Measurements from ENCODE around the gene ADAMTS9.

The ADAMTS9 gene, protein sequence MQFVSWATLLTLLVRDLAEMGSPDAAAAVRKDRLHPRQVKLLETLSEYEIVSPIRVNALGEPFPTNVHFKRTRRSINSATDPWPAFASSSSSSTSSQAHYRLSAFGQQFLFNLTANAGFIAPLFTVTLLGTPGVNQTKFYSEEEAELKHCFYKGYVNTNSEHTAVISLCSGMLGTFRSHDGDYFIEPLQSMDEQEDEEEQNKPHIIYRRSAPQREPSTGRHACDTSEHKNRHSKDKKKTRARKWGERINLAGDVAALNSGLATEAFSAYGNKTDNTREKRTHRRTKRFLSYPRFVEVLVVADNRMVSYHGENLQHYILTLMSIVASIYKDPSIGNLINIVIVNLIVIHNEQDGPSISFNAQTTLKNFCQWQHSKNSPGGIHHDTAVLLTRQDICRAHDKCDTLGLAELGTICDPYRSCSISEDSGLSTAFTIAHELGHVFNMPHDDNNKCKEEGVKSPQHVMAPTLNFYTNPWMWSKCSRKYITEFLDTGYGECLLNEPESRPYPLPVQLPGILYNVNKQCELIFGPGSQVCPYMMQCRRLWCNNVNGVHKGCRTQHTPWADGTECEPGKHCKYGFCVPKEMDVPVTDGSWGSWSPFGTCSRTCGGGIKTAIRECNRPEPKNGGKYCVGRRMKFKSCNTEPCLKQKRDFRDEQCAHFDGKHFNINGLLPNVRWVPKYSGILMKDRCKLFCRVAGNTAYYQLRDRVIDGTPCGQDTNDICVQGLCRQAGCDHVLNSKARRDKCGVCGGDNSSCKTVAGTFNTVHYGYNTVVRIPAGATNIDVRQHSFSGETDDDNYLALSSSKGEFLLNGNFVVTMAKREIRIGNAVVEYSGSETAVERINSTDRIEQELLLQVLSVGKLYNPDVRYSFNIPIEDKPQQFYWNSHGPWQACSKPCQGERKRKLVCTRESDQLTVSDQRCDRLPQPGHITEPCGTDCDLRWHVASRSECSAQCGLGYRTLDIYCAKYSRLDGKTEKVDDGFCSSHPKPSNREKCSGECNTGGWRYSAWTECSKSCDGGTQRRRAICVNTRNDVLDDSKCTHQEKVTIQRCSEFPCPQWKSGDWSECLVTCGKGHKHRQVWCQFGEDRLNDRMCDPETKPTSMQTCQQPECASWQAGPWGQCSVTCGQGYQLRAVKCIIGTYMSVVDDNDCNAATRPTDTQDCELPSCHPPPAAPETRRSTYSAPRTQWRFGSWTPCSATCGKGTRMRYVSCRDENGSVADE (N-terminal part only)

DNA sequence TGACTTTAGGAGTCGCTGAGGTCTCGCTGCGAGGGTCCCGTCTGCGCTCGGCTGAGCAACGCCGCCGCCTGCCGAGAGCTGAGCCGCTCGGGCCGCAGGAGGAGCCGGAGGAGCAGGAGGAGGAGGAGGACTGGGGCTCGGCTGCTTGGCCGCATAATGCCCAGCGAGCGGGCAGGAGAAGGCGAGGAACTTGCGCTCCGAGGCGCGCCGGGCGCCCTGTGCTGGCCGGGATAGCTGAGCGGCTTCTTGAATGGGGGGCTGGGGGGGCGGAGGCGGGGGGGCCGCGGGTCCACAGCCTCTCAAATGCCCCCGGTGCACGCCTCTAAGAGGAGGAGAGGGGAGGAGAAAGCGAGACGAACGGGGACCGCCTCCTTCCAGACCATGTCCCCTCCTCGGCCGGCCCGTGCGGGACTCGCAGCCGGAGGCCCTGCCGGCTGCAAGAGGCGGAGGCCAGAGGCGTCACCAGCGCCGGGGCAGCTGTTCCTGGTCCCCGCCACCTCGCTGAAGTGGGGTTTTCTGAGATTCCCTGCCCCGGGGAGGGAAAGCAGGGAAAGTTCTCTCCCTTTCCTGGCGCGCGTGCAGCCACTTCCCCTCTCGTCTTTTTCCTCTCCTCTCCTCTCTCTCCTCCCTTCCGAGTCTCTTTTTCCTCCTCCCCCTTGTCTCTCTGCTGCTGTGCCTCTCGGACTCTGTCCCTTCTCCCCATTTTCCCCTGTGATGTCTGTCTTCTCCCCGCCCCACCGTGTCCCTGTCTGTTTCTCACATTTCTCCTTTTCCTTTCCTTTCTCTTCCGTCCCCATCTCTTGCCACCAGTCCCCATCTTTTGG lies at the start of gene ADAMTS9:
TSS of gene ADAMTS9 (minus strand) at position 220 of the 824 bp plus-strand sequence. CDS start 343 bp downstream, outside the sequence.
- peak; percentile 64 for DNase-seq (ENCODE audit: low read depth, low spot score)
- in situ Hi-C loops (cut with HindIII; ENCODE audit: low sequenced_read_pairs), result no loop called here
- TF ChIP-seq, protein P1, sequence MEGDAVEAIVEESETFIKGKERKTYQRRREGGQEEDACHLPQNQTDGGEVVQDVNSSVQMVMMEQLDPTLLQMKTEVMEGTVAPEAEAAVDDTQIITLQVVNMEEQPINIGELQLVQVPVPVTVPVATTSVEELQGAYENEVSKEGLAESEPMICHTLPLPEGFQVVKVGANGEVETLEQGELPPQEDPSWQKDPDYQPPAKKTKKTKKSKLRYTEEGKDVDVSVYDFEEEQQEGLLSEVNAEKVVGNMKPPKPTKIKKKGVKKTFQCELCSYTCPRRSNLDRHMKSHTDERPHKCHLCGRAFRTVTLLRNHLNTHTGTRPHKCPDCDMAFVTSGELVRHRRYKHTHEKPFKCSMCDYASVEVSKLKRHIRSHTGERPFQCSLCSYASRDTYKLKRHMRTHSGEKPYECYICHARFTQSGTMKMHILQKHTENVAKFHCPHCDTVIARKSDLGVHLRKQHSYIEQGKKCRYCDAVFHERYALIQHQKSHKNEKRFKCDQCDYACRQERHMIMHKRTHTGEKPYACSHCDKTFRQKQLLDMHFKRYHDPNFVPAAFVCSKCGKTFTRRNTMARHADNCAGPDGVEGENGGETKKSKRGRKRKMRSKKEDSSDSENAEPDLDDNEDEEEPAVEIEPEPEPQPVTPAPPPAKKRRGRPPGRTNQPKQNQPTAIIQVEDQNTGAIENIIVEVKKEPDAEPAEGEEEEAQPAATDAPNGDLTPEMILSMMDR (IDR thresholded peaks at IDR 0.05; ENCODE audit: low read depth, low read length), result no peak
- H3K4me3 ChIP-seq (ENCODE audit: low read depth, low read length), result peak within 1 kb of the TSS; percentile 43

DNA sequence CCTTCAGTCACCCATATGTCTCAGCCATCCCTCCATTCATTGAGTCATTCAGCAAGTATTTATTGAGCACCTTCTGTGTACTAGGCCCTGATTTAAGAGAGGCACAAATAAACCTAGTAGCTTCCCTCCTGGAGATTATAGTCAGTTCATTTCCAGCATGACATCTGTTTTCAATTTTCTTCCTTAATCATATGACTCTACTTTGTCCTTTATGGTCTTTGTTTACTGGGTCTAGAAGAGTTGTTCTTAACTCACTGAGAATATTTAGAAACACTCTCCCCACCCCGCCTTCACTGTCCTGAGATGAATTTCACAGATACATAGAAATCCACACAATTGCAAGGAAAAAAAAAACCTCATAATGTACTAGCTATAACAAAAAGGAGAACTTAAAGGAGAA lies 44.8 kb upstream of the ADAMTS9 start:
- no peak overlapping the region for H3K4me3 ChIP-seq (ENCODE audit: low read depth, low read length)
- TF ChIP-seq, protein P1 (IDR thresholded peaks at IDR 0.05; ENCODE audit: low read depth, low read length), result no peak
- in situ Hi-C loops (cut with HindIII; ENCODE audit: low sequenced_read_pairs), result no loop called here
- DNase-seq (ENCODE audit: low read depth, low spot score), result peak; percentile 9

DNA sequence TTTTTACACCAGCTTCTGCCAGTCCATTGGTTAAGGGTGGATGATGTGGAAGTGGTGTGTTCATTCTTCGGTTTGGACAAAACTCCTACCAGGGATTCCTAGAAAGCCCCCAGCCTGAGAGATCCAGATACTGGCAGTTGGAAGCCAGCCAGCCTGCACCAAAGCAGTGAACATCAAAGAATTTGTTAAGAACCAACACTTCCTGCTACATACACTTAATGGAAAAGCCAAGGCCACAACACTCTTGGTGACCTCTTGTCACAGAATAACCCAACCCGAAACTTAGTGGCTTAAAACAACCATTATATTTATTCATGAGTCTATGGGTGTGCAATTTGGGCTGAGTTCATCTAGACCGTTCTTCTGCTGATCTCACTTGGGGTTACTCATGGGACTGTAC lies 42.9 kb upstream of the ADAMTS9 start:
- TF ChIP-seq, protein P1 (IDR thresholded peaks at IDR 0.05; ENCODE audit: low read depth, low read length), result no peak
- in situ Hi-C loops (cut with HindIII; ENCODE audit: low sequenced_read_pairs), result no loop called here
- H3K4me3 ChIP-seq (ENCODE audit: low read depth, low read length), result no peak overlapping the region
- DNase-seq (ENCODE audit: low read depth, low spot score), result no peak

DNA sequence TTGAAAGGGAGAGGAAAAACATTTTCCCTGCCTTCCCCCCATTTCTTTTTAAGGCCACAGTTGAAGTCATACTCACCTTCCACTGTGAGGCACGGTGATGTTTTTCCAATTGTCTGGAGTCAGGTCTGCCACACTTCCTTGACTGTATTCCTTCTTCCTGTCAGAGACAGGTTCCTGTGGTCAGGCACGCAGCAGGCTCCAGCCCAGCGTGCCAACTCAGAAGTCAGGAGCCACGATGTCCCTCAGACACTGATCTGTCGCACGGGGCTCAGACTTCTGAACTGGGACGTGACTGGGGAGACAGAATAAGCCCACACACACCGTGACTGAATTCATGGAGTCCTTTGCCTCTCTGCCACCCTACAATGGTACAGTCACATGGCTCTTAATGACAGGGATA lies 41.2 kb upstream of the ADAMTS9 start:
- H3K4me3 ChIP-seq (ENCODE audit: low read depth, low read length), result no peak overlapping the region
- no peak for DNase-seq (ENCODE audit: low read depth, low spot score)
- TF ChIP-seq, protein P1 (IDR thresholded peaks at IDR 0.05; ENCODE audit: low read depth, low read length), result no peak
- in situ Hi-C loops (cut with HindIII; ENCODE audit: low sequenced_read_pairs), result no loop called here

DNA sequence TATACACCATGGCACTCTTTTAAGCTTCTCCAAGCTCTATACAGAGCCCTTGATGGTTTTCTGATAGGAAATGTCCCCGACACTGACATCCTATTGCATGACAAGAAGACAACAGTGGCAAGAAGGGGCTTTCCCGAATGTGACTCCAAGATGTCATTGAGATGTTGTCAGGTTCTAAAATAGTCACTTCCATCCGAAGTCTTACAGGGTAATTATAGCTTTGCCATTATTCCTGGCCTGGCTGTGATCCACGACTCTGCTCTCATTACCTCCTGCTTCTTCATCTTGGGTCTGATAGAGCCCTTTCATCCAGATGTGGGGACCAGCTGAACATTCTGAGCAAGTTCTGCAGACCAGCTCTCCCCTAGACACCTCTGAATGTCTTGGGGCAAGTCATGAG lies 40.6 kb upstream of the ADAMTS9 start:
- TF ChIP-seq, protein P1 (IDR thresholded peaks at IDR 0.05; ENCODE audit: low read depth, low read length), result no peak
- DNase-seq (ENCODE audit: low read depth, low spot score), result no peak
- H3K4me3 ChIP-seq (ENCODE audit: low read depth, low read length), result no peak overlapping the region
- in situ Hi-C loops (cut with HindIII; ENCODE audit: low sequenced_read_pairs), result no loop called here
